Liver (tissue), 9 donors: Measurements from ENCODE around the gene RHOT1. TPM values are rescaled to one million over a fixed set of nuclear protein-coding genes. Genes with fewer than 3 reads are reported as not detected.
"Not testable (repeated sequence)": the region's sequence is repeated elsewhere in the genome, so short reads cannot be mapped to it uniquely, and the experiment has no call there.

ENCODE experiments used
- DNase-seq: peaks from one replicate; pipeline ENCODE4 v3.0.0-alpha.2; 2017; ENCODE audit warnings: low spot score
- H3K27ac ChIP-seq, 2 donors: one replicate each; pipeline ENCODE4 v1.7.0; 2013; ENCODE audit warnings: inconsistent platforms in 2 of 2, low read length in 2 of 2, control low read depth in 1 of 2, low read depth in 1 of 2, mild to moderate bottlenecking in 1 of 2
- H3K27me3 ChIP-seq, 4 donors: one replicate each; pipeline versions ENCODE4 v1.6.1 to v1.7.0; 2013; ENCODE audit warnings: low read length in 3 of 4, inconsistent platforms in 1 of 4, mild to moderate bottlenecking in 1 of 4, moderate library complexity in 1 of 4; ENCODE audit not compliant: control insufficient read depth in 4 of 4, insufficient read depth in 4 of 4
- H3K36me3 ChIP-seq, 4 donors: one replicate each; pipeline versions ENCODE4 v1.6.1 to v1.7.0; 2013; ENCODE audit warnings: low read length in 3 of 4, mild to moderate bottlenecking in 3 of 4, low read depth in 1 of 4, moderate library complexity in 1 of 4; ENCODE audit not compliant: control insufficient read depth in 4 of 4, insufficient read depth in 3 of 4
- H3K4me1 ChIP-seq, 4 donors: one replicate each; pipeline versions ENCODE4 v1.6.1 to v1.7.0; 2013; ENCODE audit warnings: low read length in 3 of 4, mild to moderate bottlenecking in 3 of 4, moderate library complexity in 1 of 4; ENCODE audit not compliant: control insufficient read depth in 4 of 4, insufficient read depth in 4 of 4
- H3K4me3 ChIP-seq, 3 donors: one replicate each; pipeline versions ENCODE4 v1.6.1 to v1.7.0; 2013; ENCODE audit warnings: low read length in 3 of 3, control low read depth in 1 of 3, low read depth in 1 of 3, mild to moderate bottlenecking in 1 of 3
- H3K9ac ChIP-seq, 2 donors: one replicate each; pipeline ENCODE4 v1.7.0; 2013; ENCODE audit warnings: low read length in 2 of 2, mild to moderate bottlenecking in 2 of 2, moderate library complexity in 2 of 2, control low read depth in 1 of 2, low read depth in 1 of 2
- H3K9me3 ChIP-seq, 4 donors: one replicate each; pipeline versions ENCODE4 v1.6.1 to v1.7.0; 2013; ENCODE audit warnings: low read length in 3 of 4; ENCODE audit not compliant: control insufficient read depth in 4 of 4
- EGR1 ChIP-seq, 2 donors: IDR thresholded peaks; 2 replicates each; pipeline ENCODE4 v1.6.1; 2016 to 2018; ENCODE audit warnings: antibody characterized with exemption in 2 of 2, low read depth in 2 of 2
- FOXA1 ChIP-seq: IDR thresholded peaks from 2 replicates; pipeline ENCODE4 v1.6.1; 2016; ENCODE audit warnings: antibody characterized with exemption
- FOXA2 ChIP-seq: IDR thresholded peaks from 2 replicates; pipeline ENCODE4 v1.6.1; 2016; ENCODE audit warnings: antibody characterized with exemption
- GABPA ChIP-seq, 2 donors: IDR thresholded peaks in 1 of 2; conservative IDR thresholded peaks in 1 of 2; 2 replicates each; pipeline ENCODE4 v1.6.1; 2016; ENCODE audit warnings: antibody characterized with exemption in 2 of 2, mild to moderate bottlenecking in 1 of 2, moderate library complexity in 1 of 2
- HNF4A ChIP-seq, 2 donors: conservative IDR thresholded peaks; 2 replicates each; pipeline ENCODE4 v1.6.1; 2016; ENCODE audit warnings: antibody characterized with exemption in 2 of 2, mild to moderate bottlenecking in 2 of 2
- HNF4G ChIP-seq: IDR thresholded peaks from 2 replicates; pipeline ENCODE4 v1.6.1; 2016; ENCODE audit warnings: antibody characterized with exemption
- JUND ChIP-seq, 2 donors: IDR thresholded peaks; 2 replicates each; pipeline ENCODE4 v1.6.1; 2016; ENCODE audit warnings: antibody characterized with exemption in 2 of 2
- NR2F2 ChIP-seq: IDR thresholded peaks from 2 replicates; pipeline ENCODE4 v1.6.1; 2016; ENCODE audit warnings: antibody characterized with exemption
- RAD21 ChIP-seq, 2 donors: IDR thresholded peaks; 2 replicates each; pipeline ENCODE4 v1.6.1; 2016; ENCODE audit warnings: antibody characterized with exemption in 2 of 2, mild to moderate bottlenecking in 2 of 2
- RXRA ChIP-seq, 2 donors: IDR thresholded peaks; 2 replicates each; pipeline ENCODE4 v1.6.1; 2017 to 2018; ENCODE audit warnings: antibody characterized with exemption in 2 of 2, mild to moderate bottlenecking in 1 of 2
- SP1 ChIP-seq: IDR thresholded peaks from 2 replicates; pipeline ENCODE4 v1.6.1; 2018; ENCODE audit warnings: antibody characterized with exemption, mild to moderate bottlenecking
- TAF1 ChIP-seq: conservative IDR thresholded peaks from 2 replicates; pipeline ENCODE4 v1.6.1; 2016; ENCODE audit warnings: antibody characterized with exemption, mild to moderate bottlenecking
- YY1 ChIP-seq: IDR thresholded peaks from 2 replicates; pipeline ENCODE4 v1.6.1; 2016; ENCODE audit warnings: antibody characterized with exemption, mild to moderate bottlenecking
- WGBS: extraction: QIAGEN DNeasy Blood & Tissue Kit; methylation state at CpG from one replicate; pipeline ENCODE4 v1.1.7; 2013; 5-methylcytosine and 5-hydroxymethylcytosine counted together
- polyA plus RNA-seq, 2 donors: library from polyadenylated mRNA; stranded (reverse) in 1 of 2; unstranded in 1 of 2; fragments of 200-250 nt in 1 of 2; fragments of >200 nt in 1 of 2; fragmentation: Nextera tagmentation in 1 of 2; extraction: Ambion mirVana in 1 of 2; gene quantifications; one replicate each; pipeline versions ENCODE4 v1.2.1 to v1.2.3, GENCODE V29; 2013 to 2015
- total RNA-seq, 2 donors: library from RNA; depleted of rRNA; stranded (reverse); fragments of >200 nt; gene quantifications; one replicate each; pipeline ENCODE4 v1.2.3, GENCODE V29; 2014
- TF ChIP-seq, protein P1 (sequence below): IDR thresholded peaks from 2 replicates; pipeline ENCODE4 v1.6.1; 2016; ENCODE audit warnings: antibody characterized with exemption
- TF ChIP-seq, protein P2 (sequence below): IDR thresholded peaks from 2 replicates; pipeline ENCODE4 v1.6.1; 2016; ENCODE audit warnings: antibody characterized with exemption
- TF ChIP-seq, protein P3 (sequence below): IDR thresholded peaks from 2 replicates; pipeline ENCODE4 v1.6.1; 2016; ENCODE audit warnings: antibody characterized with exemption, mild to moderate bottlenecking
- TF ChIP-seq, protein P4 (sequence below): fragments of 150-350 bp; IDR thresholded peaks from 2 replicates; pipeline ENCODE4 v1.5.1; 2017; ENCODE audit warnings: improper control_type of control experiment, low read depth, low read length; ENCODE audit not compliant: missing input control
- TF ChIP-seq, protein P5 (sequence below): IDR thresholded peaks from 2 replicates; pipeline ENCODE4 v1.6.1; 2016; ENCODE audit warnings: antibody characterized with exemption
- donor health status: healthy.
- donor health status: healthy.
- donor health status: healthy.
- donor health status: healthy.
- donor health status: healthy.

The RHOT1 gene
- total and polyA plus RNA-seq, 4 donors: 8.1 to 43.4 (median 17.1) TPM

DNA sequence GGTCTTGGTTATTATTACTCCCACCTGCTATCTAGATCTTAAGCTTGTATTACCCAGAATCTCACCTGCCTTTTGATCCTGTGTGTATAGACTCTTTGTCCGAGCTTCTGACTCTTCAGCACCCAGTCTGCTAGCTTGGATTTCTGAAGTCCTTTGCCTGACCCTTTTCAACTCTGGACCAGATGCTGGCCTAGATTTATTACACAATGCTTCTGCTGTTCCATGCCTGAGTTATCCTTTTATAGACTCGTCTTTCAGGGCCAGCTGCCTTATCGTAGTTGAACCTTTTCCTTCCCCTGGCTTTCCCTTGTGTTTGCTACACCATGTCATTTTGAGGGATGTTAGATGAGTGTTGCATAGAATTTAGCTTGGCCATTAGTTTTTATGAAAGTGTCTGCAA lies 32.6 kb downstream of the RHOT1 start:
- Histone ChIP-seq H3K4me1 (no peaks in the 10 kb centered on the region), H3K27me3 (no peaks in the 10 kb centered on the region), H3K27ac (no peak overlapping the region), H3K36me3 (peaks cover 10 to 20% (median 15%) of the 10 kb centered on the region in 4 donors), H3K9me3 (no peaks in the 10 kb centered on the region), H3K9ac (no peak overlapping the region), H3K4me3 (no peak overlapping the region)
- 89% methylated on average over 3 of the region's 3 CpGs for WGBS
- TF ChIP-seq, protein P1, sequence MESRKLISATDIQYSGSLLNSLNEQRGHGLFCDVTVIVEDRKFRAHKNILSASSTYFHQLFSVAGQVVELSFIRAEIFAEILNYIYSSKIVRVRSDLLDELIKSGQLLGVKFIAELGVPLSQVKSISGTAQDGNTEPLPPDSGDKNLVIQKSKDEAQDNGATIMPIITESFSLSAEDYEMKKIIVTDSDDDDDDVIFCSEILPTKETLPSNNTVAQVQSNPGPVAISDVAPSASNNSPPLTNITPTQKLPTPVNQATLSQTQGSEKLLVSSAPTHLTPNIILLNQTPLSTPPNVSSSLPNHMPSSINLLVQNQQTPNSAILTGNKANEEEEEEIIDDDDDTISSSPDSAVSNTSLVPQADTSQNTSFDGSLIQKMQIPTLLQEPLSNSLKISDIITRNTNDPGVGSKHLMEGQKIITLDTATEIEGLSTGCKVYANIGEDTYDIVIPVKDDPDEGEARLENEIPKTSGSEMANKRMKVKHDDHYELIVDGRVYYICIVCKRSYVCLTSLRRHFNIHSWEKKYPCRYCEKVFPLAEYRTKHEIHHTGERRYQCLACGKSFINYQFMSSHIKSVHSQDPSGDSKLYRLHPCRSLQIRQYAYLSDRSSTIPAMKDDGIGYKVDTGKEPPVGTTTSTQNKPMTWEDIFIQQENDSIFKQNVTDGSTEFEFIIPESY: no peak
- TF ChIP-seq TAF1 (no peak), JUND (IDR thresholded peaks at IDR 0.05) (no peak), EGR1 (IDR thresholded peaks at IDR 0.05; ENCODE audit: low read depth in 2 of 2) (no peak), NR2F2 (no peak), FOXA1 (no peak), SP1 (no peak), YY1 (no peak), RXRA (IDR thresholded peaks at IDR 0.05) (no peak), HNF4G (no peak), HNF4A (conservative IDR thresholded peaks at IDR 0.05) (no peak), RAD21 (IDR thresholded peaks at IDR 0.05) (no peak), GABPA (IDR thresholded peaks at IDR 0.05 in 1 of 2, conservative IDR thresholded peaks at IDR 0.05 in 1 of 2) (no peak), FOXA2 (no peak)
- TF ChIP-seq, protein P2, sequence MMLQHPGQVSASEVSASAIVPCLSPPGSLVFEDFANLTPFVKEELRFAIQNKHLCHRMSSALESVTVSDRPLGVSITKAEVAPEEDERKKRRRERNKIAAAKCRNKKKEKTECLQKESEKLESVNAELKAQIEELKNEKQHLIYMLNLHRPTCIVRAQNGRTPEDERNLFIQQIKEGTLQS: no peak
- TF ChIP-seq, protein P3, sequence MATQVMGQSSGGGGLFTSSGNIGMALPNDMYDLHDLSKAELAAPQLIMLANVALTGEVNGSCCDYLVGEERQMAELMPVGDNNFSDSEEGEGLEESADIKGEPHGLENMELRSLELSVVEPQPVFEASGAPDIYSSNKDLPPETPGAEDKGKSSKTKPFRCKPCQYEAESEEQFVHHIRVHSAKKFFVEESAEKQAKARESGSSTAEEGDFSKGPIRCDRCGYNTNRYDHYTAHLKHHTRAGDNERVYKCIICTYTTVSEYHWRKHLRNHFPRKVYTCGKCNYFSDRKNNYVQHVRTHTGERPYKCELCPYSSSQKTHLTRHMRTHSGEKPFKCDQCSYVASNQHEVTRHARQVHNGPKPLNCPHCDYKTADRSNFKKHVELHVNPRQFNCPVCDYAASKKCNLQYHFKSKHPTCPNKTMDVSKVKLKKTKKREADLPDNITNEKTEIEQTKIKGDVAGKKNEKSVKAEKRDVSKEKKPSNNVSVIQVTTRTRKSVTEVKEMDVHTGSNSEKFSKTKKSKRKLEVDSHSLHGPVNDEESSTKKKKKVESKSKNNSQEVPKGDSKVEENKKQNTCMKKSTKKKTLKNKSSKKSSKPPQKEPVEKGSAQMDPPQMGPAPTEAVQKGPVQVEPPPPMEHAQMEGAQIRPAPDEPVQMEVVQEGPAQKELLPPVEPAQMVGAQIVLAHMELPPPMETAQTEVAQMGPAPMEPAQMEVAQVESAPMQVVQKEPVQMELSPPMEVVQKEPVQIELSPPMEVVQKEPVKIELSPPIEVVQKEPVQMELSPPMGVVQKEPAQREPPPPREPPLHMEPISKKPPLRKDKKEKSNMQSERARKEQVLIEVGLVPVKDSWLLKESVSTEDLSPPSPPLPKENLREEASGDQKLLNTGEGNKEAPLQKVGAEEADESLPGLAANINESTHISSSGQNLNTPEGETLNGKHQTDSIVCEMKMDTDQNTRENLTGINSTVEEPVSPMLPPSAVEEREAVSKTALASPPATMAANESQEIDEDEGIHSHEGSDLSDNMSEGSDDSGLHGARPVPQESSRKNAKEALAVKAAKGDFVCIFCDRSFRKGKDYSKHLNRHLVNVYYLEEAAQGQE: no peak
- TF ChIP-seq, protein P4, sequence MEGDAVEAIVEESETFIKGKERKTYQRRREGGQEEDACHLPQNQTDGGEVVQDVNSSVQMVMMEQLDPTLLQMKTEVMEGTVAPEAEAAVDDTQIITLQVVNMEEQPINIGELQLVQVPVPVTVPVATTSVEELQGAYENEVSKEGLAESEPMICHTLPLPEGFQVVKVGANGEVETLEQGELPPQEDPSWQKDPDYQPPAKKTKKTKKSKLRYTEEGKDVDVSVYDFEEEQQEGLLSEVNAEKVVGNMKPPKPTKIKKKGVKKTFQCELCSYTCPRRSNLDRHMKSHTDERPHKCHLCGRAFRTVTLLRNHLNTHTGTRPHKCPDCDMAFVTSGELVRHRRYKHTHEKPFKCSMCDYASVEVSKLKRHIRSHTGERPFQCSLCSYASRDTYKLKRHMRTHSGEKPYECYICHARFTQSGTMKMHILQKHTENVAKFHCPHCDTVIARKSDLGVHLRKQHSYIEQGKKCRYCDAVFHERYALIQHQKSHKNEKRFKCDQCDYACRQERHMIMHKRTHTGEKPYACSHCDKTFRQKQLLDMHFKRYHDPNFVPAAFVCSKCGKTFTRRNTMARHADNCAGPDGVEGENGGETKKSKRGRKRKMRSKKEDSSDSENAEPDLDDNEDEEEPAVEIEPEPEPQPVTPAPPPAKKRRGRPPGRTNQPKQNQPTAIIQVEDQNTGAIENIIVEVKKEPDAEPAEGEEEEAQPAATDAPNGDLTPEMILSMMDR: no peak
- TF ChIP-seq, protein P5, sequence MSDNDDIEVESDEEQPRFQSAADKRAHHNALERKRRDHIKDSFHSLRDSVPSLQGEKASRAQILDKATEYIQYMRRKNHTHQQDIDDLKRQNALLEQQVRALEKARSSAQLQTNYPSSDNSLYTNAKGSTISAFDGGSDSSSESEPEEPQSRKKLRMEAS: no peak
- no peak for DNase-seq

DNA sequence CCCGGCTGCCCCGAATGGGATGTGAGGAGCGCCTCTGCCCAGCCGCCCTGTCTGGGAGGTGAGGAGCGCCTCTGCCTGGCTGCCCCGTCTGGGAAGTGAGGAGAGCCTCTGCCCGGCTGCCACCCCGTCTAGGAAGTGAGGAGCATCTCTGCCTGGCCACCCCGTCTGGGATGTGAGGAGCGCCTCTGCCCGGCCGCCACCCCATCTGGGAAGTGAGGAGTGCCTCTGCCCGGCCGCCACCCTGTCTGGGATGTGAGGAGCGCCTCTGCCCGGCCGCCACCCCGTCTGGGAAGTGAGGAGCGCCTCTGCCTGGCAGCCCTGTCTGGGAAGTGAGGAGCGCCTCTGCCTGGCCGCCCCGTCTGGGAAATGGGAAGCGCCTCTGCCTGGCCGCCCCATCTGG lies 36.4 kb downstream of the RHOT1 start:
- H3K27ac ChIP-seq, H3K4me3 ChIP-seq, H3K9me3 ChIP-seq, H3K27me3 ChIP-seq, H3K9ac ChIP-seq, DNase-seq, H3K4me1 ChIP-seq: not testable (repeated sequence)
- 99% methylated on average over 24 of the region's 24 CpGs for WGBS
- H3K36me3 ChIP-seq: peaks cover 19 to 30% (median 26%) of the 10 kb centered on the region in 4 donors

DNA sequence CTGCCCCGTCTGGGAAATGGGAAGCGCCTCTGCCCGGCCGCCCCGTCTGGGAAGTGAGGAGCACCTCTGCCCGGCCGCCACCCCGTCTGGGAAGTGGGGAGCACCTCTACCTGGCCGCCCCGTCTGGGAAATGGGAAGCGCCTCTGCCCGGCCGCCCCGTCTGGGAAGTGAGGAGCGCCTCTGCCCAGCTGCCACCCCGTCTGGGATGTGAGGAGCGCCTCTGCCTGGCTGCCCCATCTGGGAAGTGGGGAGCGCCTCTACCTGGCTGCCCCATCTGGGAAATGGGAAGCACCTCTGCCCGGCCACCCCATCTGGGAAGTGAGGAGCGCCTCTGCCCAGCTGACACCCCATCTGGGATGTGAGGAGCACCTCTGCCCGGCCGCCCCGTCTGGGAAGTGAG lies 36.8 kb downstream of the RHOT1 start:
- peaks cover 19 to 29% (median 26%) of the 10 kb centered on the region in 4 donors for H3K36me3 ChIP-seq
- not testable (repeated sequence) for H3K4me1 ChIP-seq, H3K4me3 ChIP-seq, H3K27me3 ChIP-seq, DNase-seq, H3K9ac ChIP-seq, H3K27ac ChIP-seq, H3K9me3 ChIP-seq
- WGBS: 98% methylated on average over 21 of the region's 23 CpGs

DNA sequence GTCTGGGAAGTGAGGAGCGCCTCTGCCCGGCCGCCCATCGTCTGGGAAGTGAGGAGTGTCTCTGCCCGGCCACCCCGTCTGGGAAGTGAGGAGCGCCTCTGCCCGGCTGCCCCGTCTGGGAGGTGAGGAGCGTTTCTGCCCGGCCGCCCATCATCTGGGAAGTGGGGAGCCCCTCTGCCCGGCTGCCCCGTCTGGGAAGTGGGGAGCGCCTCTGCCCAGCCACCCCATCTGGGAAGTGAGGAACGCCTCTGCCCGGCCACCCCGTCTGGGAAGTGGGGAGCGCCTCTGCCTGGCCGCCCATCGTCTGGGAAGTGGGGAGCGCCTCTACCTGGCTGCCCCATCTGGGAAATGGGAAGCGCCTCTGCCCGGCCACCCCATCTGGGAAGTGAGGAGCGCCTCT lies 37.2 kb downstream of the RHOT1 start:
- not testable (repeated sequence) for H3K9ac ChIP-seq, DNase-seq, H3K4me1 ChIP-seq, H3K9me3 ChIP-seq, H3K4me3 ChIP-seq, H3K27ac ChIP-seq, H3K27me3 ChIP-seq
- WGBS: over 99% methylated on average over 25 of the region's 25 CpGs
- H3K36me3 ChIP-seq: peaks cover 21 to 29% (median 27%) of the 10 kb centered on the region in 4 donors
